ENCODE measurements around the gene COL6A2.
"Not testable (repeated sequence)": the region's sequence is repeated elsewhere in the genome, so short reads cannot be mapped to it uniquely, and the experiment has no call there.

Gene COL6A2

GRCh38 chr21:46093668-46094400 is 4.1 kb upstream of the COL6A2 start:
- DNase-seq (ENCODE audit: low read depth in 3 of 3, low spot score in 1 of 3) = no peak

- DNase-seq (ENCODE audit: low read depth in 3 of 3, low spot score in 1 of 3) = no peak
Observed at GRCh38 chr21:46094401-46095082, 3.4 kb upstream of the COL6A2 start.

- DNase-seq (ENCODE audit: low read depth in 3 of 3, low spot score in 1 of 3) = no peak
Observed at GRCh38 chr21:46095083-46095719, 2.7 kb upstream of the COL6A2 start.

GRCh38 chr21:46095814-46096595 is 1.9 kb upstream of the COL6A2 start:
- DNase-seq (ENCODE audit: low read depth in 3 of 3, low spot score in 1 of 3) = no peak

GRCh38 chr21:46096596-46097335 is 1.1 kb upstream of the COL6A2 start:
- DNase-seq (ENCODE audit: low read depth in 3 of 3, low spot score in 1 of 3) = no peak

- DNase-seq (ENCODE audit: low read depth in 3 of 3, low spot score in 1 of 3) = no peak
Observed at GRCh38 chr21:46098303-46099141, 610 bp downstream of the COL6A2 start.

GRCh38 chr21:46099476-46099875 is 1.6 kb downstream of the COL6A2 start:
- DNase-seq (ENCODE audit: low read depth in 3 of 3, low spot score in 1 of 3) = no peak

- DNase-seq (ENCODE audit: low read depth in 3 of 3, low spot score in 1 of 3) = no peak
Observed at GRCh38 chr21:46100020-46100419, 2.1 kb downstream of the COL6A2 start.

GRCh38 chr21:46100426-46100825 is 2.5 kb downstream of the COL6A2 start:
- DNase-seq (ENCODE audit: low read depth in 3 of 3, low spot score in 1 of 3) = no peak

GRCh38 chr21:46100906-46101305 is 3.0 kb downstream of the COL6A2 start:
- DNase-seq (ENCODE audit: low read depth in 3 of 3, low spot score in 1 of 3) = no peak

GRCh38 chr21:46104104-46104503 is 6.2 kb downstream of the COL6A2 start:
- no peak for DNase-seq (ENCODE audit: low read depth in 3 of 3, low spot score in 1 of 3)

- not testable (repeated sequence) for DNase-seq (ENCODE audit: low read depth in 3 of 3, low spot score in 1 of 3)
Observed at GRCh38 chr21:46107376-46107775, 9.5 kb downstream of the COL6A2 start.

GRCh38 chr21:46108827-46109312 is 11.0 kb downstream of the COL6A2 start:
- DNase-seq (ENCODE audit: low read depth in 3 of 3, low spot score in 1 of 3) = no peak

GRCh38 chr21:46109313-46110221 is 11.7 kb downstream of the COL6A2 start:
- DNase-seq (ENCODE audit: low read depth in 3 of 3, low spot score in 1 of 3) = no peak

- no peak for DNase-seq (ENCODE audit: low read depth in 3 of 3, low spot score in 1 of 3)
Observed at GRCh38 chr21:46110499-46111192, 12.7 kb downstream of the COL6A2 start.

GRCh38 chr21:46111193-46111571 is 13.3 kb downstream of the COL6A2 start:
- no peak for DNase-seq (ENCODE audit: low read depth in 3 of 3, low spot score in 1 of 3)

- no peak for DNase-seq (ENCODE audit: low read depth in 3 of 3, low spot score in 1 of 3)
Observed at GRCh38 chr21:46111857-46112724, 14.2 kb downstream of the COL6A2 start.
